HG03460 (cell line): ENCODE measurements around the gene TMPRSS4.

Experiments used
- ATAC-seq: cut with Tn5 transposase; IDR thresholded peaks from one replicate; pipeline ENCODE4 v1.9.1; 2021; ENCODE audit not compliant: unreplicated experiment

The TMPRSS4 gene

GRCh38 chr11:118132385-118133151 is 55.7 kb downstream of the TMPRSS4 start:
- no peak for ATAC-seq

GRCh38 chr11:118133816-118134215 is 56.9 kb downstream of the TMPRSS4 start:
- no peak for ATAC-seq

GRCh38 chr11:118135051-118135795 is 58.3 kb downstream of the TMPRSS4 start:
- no peak for ATAC-seq

GRCh38 chr11:118135796-118136165 is 58.9 kb downstream of the TMPRSS4 start:
- no peak for ATAC-seq

GRCh38 chr11:118136341-118136740 is 59.5 kb downstream of the TMPRSS4 start:
- no peak for ATAC-seq

- ATAC-seq = no peak
These were observed 59.9 kb downstream of the TMPRSS4 start for GRCh38 chr11:118136801-118137200.

- ATAC-seq = no peak
These were observed 62.1 kb downstream of the TMPRSS4 start for GRCh38 chr11:118138839-118139420.

GRCh38 chr11:118139578-118139977 is 62.7 kb downstream of the TMPRSS4 start:
- ATAC-seq = no peak

- ATAC-seq = no peak
These were observed 65.2 kb downstream of the TMPRSS4 start for GRCh38 chr11:118142081-118142480.

GRCh38 chr11:118142809-118143208 is 65.9 kb downstream of the TMPRSS4 start:
- ATAC-seq = no peak

GRCh38 chr11:118143661-118144185 is 66.8 kb downstream of the TMPRSS4 start:
- ATAC-seq = no peak

- no peak for ATAC-seq
These were observed 67.7 kb downstream of the TMPRSS4 start for GRCh38 chr11:118144301-118145268.

- ATAC-seq = peak; percentile 79
These were observed 68.7 kb downstream of the TMPRSS4 start for GRCh38 chr11:118145285-118146227.

- ATAC-seq = no peak
These were observed 69.7 kb downstream of the TMPRSS4 start for GRCh38 chr11:118146554-118146953.

GRCh38 chr11:118147502-118147901 is 70.6 kb downstream of the TMPRSS4 start:
- ATAC-seq = no peak

- no peak for ATAC-seq
These were observed 71.4 kb downstream of the TMPRSS4 start for GRCh38 chr11:118148240-118148639.

GRCh38 chr11:118148856-118149255 is 72.0 kb downstream of the TMPRSS4 start:
- ATAC-seq = no peak

- no peak for ATAC-seq
These were observed 72.6 kb downstream of the TMPRSS4 start for GRCh38 chr11:118149493-118149892.

GRCh38 chr11:118151431-118151830 is 74.6 kb downstream of the TMPRSS4 start:
- no peak for ATAC-seq
